GM19025 (cell line): ENCODE results near the gene CCDC82.
"Not testable (repeated sequence)": the region's sequence is repeated elsewhere in the genome, so short reads cannot be mapped to it uniquely, and the experiment has no call there.

ENCODE experiments used
- ATAC-seq: cut with Tn5 transposase; IDR thresholded peaks from one replicate; pipeline ENCODE4 v1.9.1; 2021; ENCODE audit warnings: mild to moderate bottlenecking, low read depth, moderate library complexity; ENCODE audit not compliant: unreplicated experiment

CCDC82 gene

GRCh38 chr11:96389720-96390487 is at the start of gene CCDC82, which contains the start of gene JRKL:
Gene CCDC82, minus strand, starts transcription at chr11:96389912. Its CDS starts 5,165 bp downstream, at chr11:96384747.
Gene JRKL, plus strand, starts transcription at chr11:96390013. Its CDS starts 637 bp downstream, at chr11:96390650.
- ATAC-seq, result peak; percentile 96

GRCh38 chr11:96432654-96433053 is 42.9 kb upstream of the CCDC82 start:
- ATAC-seq, result not testable (repeated sequence)

- no peak for ATAC-seq
These were observed 41.0 kb upstream of the CCDC82 start for GRCh38 chr11:96430668-96431067.

GRCh38 chr11:96424693-96425092 is 35.0 kb upstream of the CCDC82 start:
- no peak for ATAC-seq

GRCh38 chr11:96413408-96413807 is 23.7 kb upstream of the CCDC82 start:
- ATAC-seq, result no peak

GRCh38 chr11:96412761-96413381 is 23.2 kb upstream of the CCDC82 start:
- no peak for ATAC-seq

- ATAC-seq, result not testable (repeated sequence)
These were observed 21.7 kb upstream of the CCDC82 start for GRCh38 chr11:96411412-96411811.

GRCh38 chr11:96400697-96401096 is 11.0 kb upstream of the CCDC82 start:
- ATAC-seq, result no peak

- ATAC-seq, result no peak
These were observed 8.2 kb upstream of the CCDC82 start for GRCh38 chr11:96397863-96398262.

- no peak for ATAC-seq
These were observed 6.9 kb upstream of the CCDC82 start for GRCh38 chr11:96396637-96397036.

GRCh38 chr11:96394773-96395172 is 5.1 kb upstream of the CCDC82 start:
- no peak for ATAC-seq

- no peak for ATAC-seq
These were observed 4.1 kb upstream of the CCDC82 start for GRCh38 chr11:96393753-96394348.

- ATAC-seq, result no peak
These were observed 2.1 kb upstream of the CCDC82 start for GRCh38 chr11:96391698-96392307.

GRCh38 chr11:96390488-96390792 is 728 bp upstream of the CCDC82 start:
- no peak for ATAC-seq

GRCh38 chr11:96388891-96389719 is 607 bp downstream of the CCDC82 start:
- ATAC-seq, result peak; percentile 46

GRCh38 chr11:96385187-96385586 is 4.5 kb downstream of the CCDC82 start:
- ATAC-seq, result no peak

GRCh38 chr11:96384156-96384555 is 5.6 kb downstream of the CCDC82 start:
- no peak for ATAC-seq

GRCh38 chr11:96376796-96377195 is 12.9 kb downstream of the CCDC82 start:
- ATAC-seq, result no peak

GRCh38 chr11:96373826-96374225 is 15.9 kb downstream of the CCDC82 start:
- no peak for ATAC-seq

GRCh38 chr11:96367342-96367741 is 22.4 kb downstream of the CCDC82 start:
- ATAC-seq, result no peak
